ENCODE measurements around the gene ATP10A.

- no peak for TF ChIP-seq POLR2AphosphoS5 (IDR thresholded peaks at IDR 0.05)
- TF ChIP-seq, protein P1, sequence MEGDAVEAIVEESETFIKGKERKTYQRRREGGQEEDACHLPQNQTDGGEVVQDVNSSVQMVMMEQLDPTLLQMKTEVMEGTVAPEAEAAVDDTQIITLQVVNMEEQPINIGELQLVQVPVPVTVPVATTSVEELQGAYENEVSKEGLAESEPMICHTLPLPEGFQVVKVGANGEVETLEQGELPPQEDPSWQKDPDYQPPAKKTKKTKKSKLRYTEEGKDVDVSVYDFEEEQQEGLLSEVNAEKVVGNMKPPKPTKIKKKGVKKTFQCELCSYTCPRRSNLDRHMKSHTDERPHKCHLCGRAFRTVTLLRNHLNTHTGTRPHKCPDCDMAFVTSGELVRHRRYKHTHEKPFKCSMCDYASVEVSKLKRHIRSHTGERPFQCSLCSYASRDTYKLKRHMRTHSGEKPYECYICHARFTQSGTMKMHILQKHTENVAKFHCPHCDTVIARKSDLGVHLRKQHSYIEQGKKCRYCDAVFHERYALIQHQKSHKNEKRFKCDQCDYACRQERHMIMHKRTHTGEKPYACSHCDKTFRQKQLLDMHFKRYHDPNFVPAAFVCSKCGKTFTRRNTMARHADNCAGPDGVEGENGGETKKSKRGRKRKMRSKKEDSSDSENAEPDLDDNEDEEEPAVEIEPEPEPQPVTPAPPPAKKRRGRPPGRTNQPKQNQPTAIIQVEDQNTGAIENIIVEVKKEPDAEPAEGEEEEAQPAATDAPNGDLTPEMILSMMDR (IDR thresholded peaks at IDR 0.05) = no peak
- TF ChIP-seq POLR2A (IDR thresholded peaks at IDR 0.05) = no peak
- TF ChIP-seq EP300 (IDR thresholded peaks at IDR 0.05) = no peak
Observed at GRCh38 chr15:25730918-25731317, 132.2 kb downstream of the ATP10A start.

Data from stomach (tissue), 4 donors.